A549 (cell line): ENCODE results near the gene CMTR1. TPM values are rescaled to one million over a fixed set of nuclear protein-coding genes. Genes with fewer than 3 reads are reported as not detected.
"Not testable (repeated sequence)": the region's sequence is repeated elsewhere in the genome, so short reads cannot be mapped to it uniquely, and the experiment has no call there.

Experiments
- ATAC-seq, 2 experiments: fragments of 200-7000 bp in 1 of 2; fragments of >200 bp in 1 of 2; cut with Nextera tagmentation in 1 of 2; cut with Tn5 transposase in 1 of 2; 3 replicates each; pipeline versions ENCODE4 v1.8.0 to v1.9.1; 2018 to 2020; ENCODE audit warnings: mild to moderate bottlenecking in 1 of 2, moderate library complexity in 1 of 2
- CTCF ChIA-PET: fragments of 300-600 bp; sonication (Branson Sonifier 250); formaldehyde crosslinking; extraction: SDS; loops from one replicate; lab custom pipeline; 2021; ENCODE audit warnings: antibody characterized with exemption, inconsistent platforms; lab: Yijun Ruan, JAX
- POLR2A ChIA-PET: fragments of 350-600 bp; formaldehyde crosslinking; extraction: SDS; loops from one replicate; lab custom pipeline; 2021; ENCODE audit warnings: antibody characterized with exemption, inconsistent platforms; lab: Yijun Ruan, JAX
- DNase-seq, 2 experiments: peaks; one replicate each; pipeline versions ENCODE4 v3.0.0 to v3.0.0-alpha.2; 2011 to 2016; ENCODE audit warnings: low read depth in 1 of 2, low spot score in 1 of 2
- FAIRE-seq: peaks from 2 replicates; lab custom pipeline; 2011; peaks lifted over from hg19 to GRCh38; lab: Jason Lieb, UNC
- H3K27ac ChIP-seq, 2 experiments: fragments of >200 bp; sonication (Bioruptor Twin); formaldehyde crosslinking; 3 replicates each; pipeline ENCODE4 v1.5.1; 2016 to 2017
- H3K4me1 ChIP-seq: fragments of >200 bp; sonication (Bioruptor Twin); formaldehyde crosslinking; 3 replicates; pipeline ENCODE4 v1.6.1; 2016
- H3K4me2 ChIP-seq: fragments of >200 bp; sonication (Bioruptor Twin); formaldehyde crosslinking; 3 replicates; pipeline ENCODE4 v1.6.1; 2016
- H3K4me3 ChIP-seq: fragments of >200 bp; sonication (Bioruptor Twin); formaldehyde crosslinking; 3 replicates; pipeline ENCODE4 v1.5.1; 2016
- H3K9me3 ChIP-seq: fragments of >200 bp; sonication (Bioruptor Twin); formaldehyde crosslinking; 3 replicates; pipeline ENCODE4 v1.6.1; 2016
- BCL3 ChIP-seq: fragments of >200 bp; sonication (Bioruptor Twin); formaldehyde crosslinking; IDR thresholded peaks from 3 replicates; pipeline ENCODE4 v1.6.1; 2016
- CBX2 ChIP-seq: fragments of 200-600 bp; sonication (generic); IDR thresholded peaks from 2 replicates; pipeline ENCODE4 v1.6.1; 2016; ENCODE audit warnings: low read depth, mild to moderate bottlenecking, borderline replicate concordance
- EHF ChIP-seq: fragments of 250-450 bp; sonication (Bioruptor Pico); IDR thresholded peaks from 2 replicates; pipeline ENCODE4 v1.5.0; 2020; ENCODE audit warnings: mild to moderate bottlenecking
- EP300 ChIP-seq, 2 experiments: fragments of >200 bp; sonication (Bioruptor Twin); formaldehyde crosslinking; IDR thresholded peaks; 2 replicates in 1 of 2; 3 replicates in 1 of 2; pipeline ENCODE4 v1.6.1; 2016 to 2017
- ESRRA ChIP-seq: fragments of 150-350 bp; IDR thresholded peaks from 2 replicates; pipeline ENCODE4 v1.6.1; 2014; ENCODE audit warnings: mild to moderate bottlenecking, low read length, borderline replicate concordance
- FOSL2 ChIP-seq, 2 experiments: fragments of 450-650 bp in 1 of 2; fragments of >200 bp in 1 of 2; sonication (Bioruptor Twin) in 1 of 2; formaldehyde crosslinking; IDR thresholded peaks; 2 replicates each; pipeline versions ENCODE4 v1.5.0 to v1.6.1; 2016 to 2020; ENCODE audit warnings: mild to moderate bottlenecking in 1 of 2, moderate library complexity in 1 of 2
- HEYL ChIP-seq: fragments of 250-450 bp; sonication (Bioruptor Pico); IDR thresholded peaks from 2 replicates; pipeline ENCODE4 v1.8.0; 2021; ENCODE audit warnings: mild to moderate bottlenecking, moderate library complexity
- HOXB13 ChIP-seq: fragments of 250-450 bp; sonication (Bioruptor Pico); IDR thresholded peaks from 2 replicates; pipeline ENCODE4 v1.5.0; 2020; ENCODE audit warnings: low read depth, mild to moderate bottlenecking, moderate library complexity
- NFE2L2 ChIP-seq: fragments of 150-350 bp; conservative IDR thresholded peaks from 2 replicates; pipeline ENCODE4 v1.6.1; 2014; ENCODE audit warnings: low read length
- NPAS2 ChIP-seq: fragments of 250-450 bp; sonication (Bioruptor Pico); IDR thresholded peaks from 2 replicates; pipeline ENCODE4 v1.8.0; 2022; ENCODE audit warnings: mild to moderate bottlenecking, moderate library complexity, borderline replicate concordance
- RARB ChIP-seq: fragments of 250-450 bp; sonication (Bioruptor Pico); IDR thresholded peaks from 2 replicates; pipeline ENCODE4 v1.8.0; 2021; ENCODE audit warnings: mild to moderate bottlenecking, moderate library complexity
- ZFP36 ChIP-seq: fragments of 450-650 bp; IDR thresholded peaks from 2 replicates; pipeline ENCODE4 v1.6.1; 2014; ENCODE audit warnings: borderline replicate concordance; ENCODE audit not compliant: partially characterized antibody
- ZNF302 ChIP-seq: fragments of 250-450 bp; sonication (Bioruptor Pico); IDR thresholded peaks from 2 replicates; pipeline ENCODE4 v1.9.0; 2021; ENCODE audit warnings: inconsistent platforms, mild to moderate bottlenecking, moderate library complexity
- WGBS: methylation state at CpG from one replicate; pipeline ENCODE4 v1.1.6; 2017; ENCODE audit errors: missing lambda C conversion rate; 5-methylcytosine and 5-hydroxymethylcytosine counted together
- polyA plus RNA-seq, 4 experiments: library from polyadenylated mRNA; depleted of rRNA in 3 of 4; stranded (reverse); fragments of >200 nt; fragmentation: RNase III in 1 of 4; extraction: RNeasy Plus Mini Kit Qiagen cat#74134 plus additional on column Dnase treatment in 1 of 4; gene quantifications; 2 replicates in 3 of 4; 3 replicates in 1 of 4; pipeline ENCODE4 v1.2.3, GENCODE V29; 2011 to 2017
- TF ChIP-seq, protein P1 (sequence below): fragments of 250-450 bp; sonication (Bioruptor Pico); IDR thresholded peaks from 2 replicates; pipeline ENCODE4 v1.5.0; 2021; ENCODE audit warnings: mild to moderate bottlenecking, moderate library complexity, borderline replicate concordance

The CMTR1 gene
- polyA plus RNA-seq, 2 of the 4 experiments (the other 2 are of a cell fraction): 17.0 to 17.8 TPM

DNA sequence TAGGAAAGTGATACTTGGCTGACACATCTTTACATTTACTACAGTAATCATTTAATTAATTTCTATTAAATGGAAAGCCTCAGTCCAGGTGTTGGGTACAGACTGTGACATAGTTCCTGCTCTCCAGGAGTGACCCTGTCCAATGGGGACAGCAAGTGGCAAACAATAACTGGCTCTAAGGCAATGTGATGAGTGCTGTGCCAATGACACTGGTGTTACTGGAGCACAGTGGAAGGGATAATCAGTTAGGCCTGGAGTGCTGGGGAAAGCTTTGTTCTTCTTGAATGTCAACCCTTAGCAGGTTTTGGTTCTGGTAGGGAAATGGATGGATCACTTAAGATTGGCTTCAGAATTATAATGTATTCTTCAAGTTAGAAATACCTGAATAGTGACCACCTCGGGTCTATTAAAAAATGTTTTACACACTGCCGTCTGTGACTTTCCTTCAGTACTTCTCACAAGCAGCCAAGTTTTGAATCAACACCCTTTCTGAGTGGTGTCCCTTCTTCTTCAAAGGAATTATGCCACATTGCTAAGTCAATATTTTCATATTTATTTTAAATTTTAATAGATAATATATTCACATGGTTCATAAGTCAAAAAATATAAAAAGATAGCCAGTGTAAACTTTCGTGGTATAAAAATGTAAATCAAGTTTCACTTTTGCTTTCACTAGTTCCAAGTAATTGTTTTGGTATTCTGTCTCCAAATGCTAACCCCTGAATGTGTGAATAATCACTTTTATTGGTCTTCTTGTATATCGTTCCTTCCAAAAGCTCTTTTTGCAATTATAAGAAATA, 9.6 kb downstream of the CMTR1 start:
- no peak overlapping the region for H3K4me2 ChIP-seq
- TF ChIP-seq, protein P1, sequence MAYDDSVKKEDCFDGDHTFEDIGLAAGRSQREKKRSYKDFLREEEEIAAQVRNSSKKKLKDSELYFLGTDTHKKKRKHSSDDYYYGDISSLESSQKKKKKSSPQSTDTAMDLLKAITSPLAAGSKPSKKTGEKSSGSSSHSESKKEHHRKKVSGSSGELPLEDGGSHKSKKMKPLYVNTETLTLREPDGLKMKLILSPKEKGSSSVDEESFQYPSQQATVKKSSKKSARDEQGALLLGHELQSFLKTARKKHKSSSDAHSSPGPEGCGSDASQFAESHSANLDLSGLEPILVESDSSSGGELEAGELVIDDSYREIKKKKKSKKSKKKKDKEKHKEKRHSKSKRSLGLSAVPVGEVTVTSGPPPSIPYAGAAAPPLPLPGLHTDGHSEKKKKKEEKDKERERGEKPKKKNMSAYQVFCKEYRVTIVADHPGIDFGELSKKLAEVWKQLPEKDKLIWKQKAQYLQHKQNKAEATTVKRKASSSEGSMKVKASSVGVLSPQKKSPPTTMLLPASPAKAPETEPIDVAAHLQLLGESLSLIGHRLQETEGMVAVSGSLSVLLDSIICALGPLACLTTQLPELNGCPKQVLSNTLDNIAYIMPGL: no peak
- no peak for TF ChIP-seq EP300 (IDR thresholded peaks at IDR 0.05)
- TF ChIP-seq ZNF302 (CRISPR knock-in tag): no peak
- TF ChIP-seq HOXB13: no peak
- no peak for TF ChIP-seq RARB (CRISPR knock-in tag)
- no peak for TF ChIP-seq BCL3
- no peak for TF ChIP-seq NPAS2 (CRISPR knock-in tag)
- TF ChIP-seq ESRRA: no peak
- no peak for TF ChIP-seq ZFP36
- TF ChIP-seq CBX2: no peak
- DNase-seq (no peak), FAIRE-seq (no peak), ATAC-seq (no peak)
- CTCF ChIA-PET: no interaction called here
- H3K9me3 ChIP-seq: no peaks in the 10 kb centered on the region
- H3K27ac ChIP-seq: no peak overlapping the region
- no peak overlapping the region for H3K4me3 ChIP-seq
- POLR2A ChIA-PET: no interaction called here
- WGBS: 82% methylated on average over 4 of the region's 4 CpGs
- no peaks in the 10 kb centered on the region for H3K4me1 ChIP-seq

- H3K27ac ChIP-seq, CTCF ChIA-PET, H3K4me1 ChIP-seq, H3K4me3 ChIP-seq, DNase-seq, H3K4me2 ChIP-seq, FAIRE-seq, POLR2A ChIA-PET, H3K9me3 ChIP-seq, ATAC-seq: not testable (repeated sequence)
- 98% methylated on average over 5 of the region's 5 CpGs for WGBS
Measured at GRCh38 chr6:37443216-37443542, 10.2 kb downstream of the CMTR1 start.

DNA sequence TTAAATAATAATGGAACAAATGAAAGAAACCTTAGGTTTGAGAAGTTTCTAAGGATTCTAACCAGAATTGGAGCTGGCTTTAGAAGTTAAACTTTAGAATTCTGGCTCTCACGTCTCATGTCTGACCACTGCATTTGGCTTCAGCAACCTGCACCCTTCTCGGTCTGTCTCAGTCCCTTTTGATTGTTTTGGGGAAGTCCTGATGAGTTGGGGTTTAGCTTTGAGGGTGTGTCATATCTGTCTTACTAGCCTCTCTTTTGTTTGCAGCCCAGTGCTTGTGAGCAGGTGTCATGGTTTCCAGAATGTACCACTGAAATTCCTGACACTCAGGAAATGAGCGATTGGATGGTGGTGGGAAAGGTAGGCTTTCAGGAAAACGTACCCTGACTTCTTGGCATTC, 17.0 kb downstream of the CMTR1 start:
- 78% methylated on average over 4 of the region's 4 CpGs for WGBS
- CTCF ChIA-PET: interaction anchor here (0.6 to 1.3 kb wide), 2 partner anchors 17 to 50 kb away, joined by 3 to 4 read pairs; partner anchors contain the start of gene CMTR1
- TF ChIP-seq NFE2L2: no peak
- TF ChIP-seq CBX2: no peak
- no peak for TF ChIP-seq NPAS2 (CRISPR knock-in tag)
- TF ChIP-seq BCL3: no peak
- no peak for TF ChIP-seq HEYL (CRISPR knock-in tag)
- TF ChIP-seq EHF (CRISPR knock-in tag): no peak
- no peak for TF ChIP-seq FOSL2 (IDR thresholded peaks at IDR 0.05)
- no peak for TF ChIP-seq FOSL2 (CRISPR knock-in tag; IDR thresholded peaks at IDR 0.05)
- Histone ChIP-seq H3K4me1 (no peaks in the 10 kb centered on the region), H3K4me2 (no peak overlapping the region), H3K9me3 (no peaks in the 10 kb centered on the region), H3K4me3 (no peak overlapping the region), H3K27ac (no peak overlapping the region)
- FAIRE-seq: no peak
- no peak for DNase-seq
- ATAC-seq: no peak
- POLR2A ChIA-PET: no interaction called here
